Activated CD4-positive, alpha-beta T cell treated with anti-CD3 and anti-CD28 coated beads, Interleukin-2, amount 50 U/mL, for 24 hours (primary cell): ENCODE data around the gene RIPK1.
"Not testable (repeated sequence)": the region's sequence is repeated elsewhere in the genome, so short reads cannot be mapped to it uniquely, and the experiment has no call there.

ENCODE experiments used
- DNase-seq, 2 donors: peaks; one replicate each; pipeline ENCODE4 v3.0.0-alpha.2; 2020; ENCODE audit warnings: low read depth in 1 of 2, low spot score in 1 of 2

The RIPK1 gene

DNA sequence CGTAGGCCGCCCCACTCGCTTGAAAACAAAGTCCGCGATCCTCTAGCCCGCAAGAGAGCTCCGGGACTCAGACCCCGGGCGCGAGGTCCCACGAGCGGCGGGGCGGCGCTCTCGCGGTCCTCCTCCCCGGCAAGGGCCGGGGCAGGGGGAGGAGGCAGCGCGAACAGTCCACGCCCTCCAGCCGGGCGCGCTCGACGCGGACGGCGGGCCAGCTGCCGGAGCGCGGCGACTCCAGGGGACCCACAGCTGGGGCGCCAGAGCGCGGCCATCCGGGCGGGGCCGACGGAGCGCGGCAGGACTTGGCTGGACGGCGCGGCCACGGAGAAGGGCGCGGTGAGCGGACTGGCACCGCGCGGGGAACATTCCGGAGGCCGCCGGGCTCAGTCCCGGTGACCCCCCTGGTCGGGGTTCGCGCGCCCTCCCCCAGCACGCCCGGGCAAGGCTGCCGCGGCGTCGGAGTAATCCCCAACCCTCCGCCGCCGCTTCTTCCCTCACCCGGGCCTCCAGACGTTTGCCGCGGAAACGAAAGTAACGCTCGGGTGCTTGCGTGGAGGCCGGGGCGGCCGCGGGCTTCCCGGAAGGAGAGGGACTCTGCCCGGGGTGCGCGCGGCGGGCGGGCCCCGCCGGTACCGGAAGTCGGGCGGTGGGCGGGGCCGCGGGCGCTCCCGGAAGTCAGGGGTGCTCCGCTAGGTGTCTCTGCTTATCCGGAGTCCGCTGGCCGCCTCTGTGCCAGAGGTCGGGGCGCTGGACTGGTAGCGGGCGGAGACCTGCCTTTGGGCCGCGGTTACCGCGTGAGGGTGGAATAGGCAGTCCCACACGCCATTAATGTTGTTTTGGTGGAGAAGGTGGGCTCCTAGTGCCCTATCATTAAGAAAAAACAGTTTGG lies at the start of gene RIPK1:
TSS of gene RIPK1 (plus strand) at position 166 of the 886 bp plus-strand sequence. CDS start 8,330 bp downstream, outside the sequence.
- peak; percentile 92 to 93 for DNase-seq

DNA sequence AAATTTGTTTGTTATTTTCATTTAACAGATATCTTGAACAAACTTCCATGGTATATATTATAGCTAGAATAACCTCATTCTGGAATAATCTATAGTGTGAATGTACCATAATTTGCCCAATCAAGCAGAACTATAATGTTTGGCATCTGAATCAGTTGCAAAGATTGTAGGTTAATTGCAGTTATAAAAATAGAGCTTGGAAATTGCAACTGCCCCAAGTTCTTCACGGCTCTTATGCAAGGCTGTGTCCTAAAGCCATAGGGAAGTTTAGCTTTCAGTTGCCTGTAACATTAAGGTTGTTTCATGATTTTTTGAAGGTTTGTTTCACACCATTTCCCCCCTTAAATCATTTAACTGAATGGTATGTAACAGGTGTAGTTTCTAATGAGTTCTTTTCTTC lies 49.2 kb upstream of the RIPK1 start:
- DNase-seq, result no peak

DNA sequence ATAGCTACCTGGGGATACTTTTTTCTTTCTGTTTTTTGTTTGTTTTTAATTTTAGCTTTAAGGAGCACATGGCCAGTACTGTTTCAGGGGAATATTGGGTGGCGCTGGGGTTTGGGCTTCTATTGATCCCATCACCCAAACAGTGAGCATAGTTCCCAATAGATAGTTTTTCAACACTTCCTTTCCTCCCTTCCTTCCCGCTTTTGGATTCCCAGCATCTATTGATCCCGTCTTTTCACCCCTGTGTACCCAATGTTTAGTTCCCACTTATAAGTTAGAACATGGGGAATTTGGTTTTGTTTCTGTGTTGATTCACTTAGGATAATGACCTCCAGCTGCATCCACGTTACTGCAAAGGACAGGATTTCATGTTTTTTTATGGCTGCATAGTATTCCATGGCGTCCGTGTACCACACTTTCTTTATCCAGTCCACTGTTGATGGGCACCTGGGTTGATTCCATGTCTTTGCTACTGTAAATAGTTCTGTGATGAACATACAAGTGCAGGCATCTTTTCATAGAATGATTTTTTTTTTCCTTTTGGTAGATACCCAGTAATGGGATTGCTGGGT lies 48.5 kb upstream of the RIPK1 start:
- no peak for DNase-seq

DNA sequence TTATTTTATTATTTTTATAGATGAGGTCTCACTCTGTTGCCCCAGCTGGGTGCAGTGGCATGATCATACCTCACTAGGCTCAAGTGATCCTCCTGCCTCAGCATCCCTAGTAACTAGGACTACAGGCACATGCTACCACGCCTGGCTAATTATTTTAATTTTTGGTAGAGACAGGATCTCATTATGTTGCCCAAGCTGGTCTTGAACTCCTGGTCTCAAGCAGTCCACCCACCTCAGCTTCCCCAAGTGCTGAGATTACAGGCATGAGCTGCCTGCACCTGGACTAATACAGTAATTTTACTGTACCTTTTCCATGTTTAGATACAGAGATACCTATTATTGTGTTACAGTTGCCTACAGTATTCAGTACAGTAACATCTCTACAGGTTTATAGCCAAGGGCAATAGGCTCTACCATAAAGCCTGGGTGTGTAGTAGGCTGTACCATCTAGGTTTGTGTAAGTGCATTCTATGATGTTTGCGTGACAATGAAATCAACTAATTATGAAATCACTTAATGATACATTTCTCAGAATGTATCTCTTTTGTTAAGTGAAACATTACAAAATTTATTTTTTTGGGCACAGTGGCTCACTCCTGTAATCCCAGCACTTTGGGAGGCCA lies 47.2 kb upstream of the RIPK1 start:
- DNase-seq, result not testable (repeated sequence)

DNA sequence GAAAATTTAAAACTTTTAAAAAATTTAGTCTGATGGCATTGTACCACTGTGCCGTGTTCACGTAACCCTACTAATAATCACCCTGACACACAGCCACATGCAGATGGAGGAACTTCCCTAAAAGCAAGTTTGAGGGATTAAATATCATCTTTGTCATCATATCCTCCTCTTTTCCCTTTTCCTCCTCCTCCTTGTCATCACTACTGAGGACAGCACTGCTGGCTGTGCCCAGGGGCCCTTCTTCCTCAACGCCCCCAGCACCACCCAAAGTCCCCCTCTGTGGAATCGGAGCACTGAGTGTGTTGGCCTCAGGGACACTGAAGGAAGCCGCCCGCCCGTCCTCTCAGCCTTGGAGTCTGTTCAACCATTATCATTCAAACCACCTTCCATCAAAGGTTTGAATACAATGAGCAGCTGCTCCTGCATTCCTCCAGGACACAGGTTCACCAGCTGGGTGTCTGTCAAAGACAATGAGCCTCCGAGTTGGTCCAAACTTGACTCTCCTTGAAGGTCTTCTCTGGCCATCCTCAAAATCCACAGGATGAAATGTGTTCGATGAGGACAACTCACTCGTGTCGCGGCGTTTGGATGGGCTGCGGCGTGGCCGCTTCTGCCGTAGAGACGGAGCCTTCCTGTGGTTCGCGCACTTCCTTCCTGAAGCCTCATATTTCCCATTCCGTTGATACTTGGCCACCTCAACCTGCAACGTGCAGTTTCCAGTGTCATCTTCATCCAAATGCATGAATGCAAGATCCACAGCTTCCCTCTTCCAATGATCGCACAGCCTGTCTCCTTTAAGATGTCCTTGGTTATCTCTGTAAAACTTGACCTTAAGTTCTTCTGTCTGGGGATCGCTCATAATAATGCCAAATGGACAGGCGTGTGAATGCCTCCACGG lies 45.3 kb upstream of the RIPK1 start:
- no peak for DNase-seq

DNA sequence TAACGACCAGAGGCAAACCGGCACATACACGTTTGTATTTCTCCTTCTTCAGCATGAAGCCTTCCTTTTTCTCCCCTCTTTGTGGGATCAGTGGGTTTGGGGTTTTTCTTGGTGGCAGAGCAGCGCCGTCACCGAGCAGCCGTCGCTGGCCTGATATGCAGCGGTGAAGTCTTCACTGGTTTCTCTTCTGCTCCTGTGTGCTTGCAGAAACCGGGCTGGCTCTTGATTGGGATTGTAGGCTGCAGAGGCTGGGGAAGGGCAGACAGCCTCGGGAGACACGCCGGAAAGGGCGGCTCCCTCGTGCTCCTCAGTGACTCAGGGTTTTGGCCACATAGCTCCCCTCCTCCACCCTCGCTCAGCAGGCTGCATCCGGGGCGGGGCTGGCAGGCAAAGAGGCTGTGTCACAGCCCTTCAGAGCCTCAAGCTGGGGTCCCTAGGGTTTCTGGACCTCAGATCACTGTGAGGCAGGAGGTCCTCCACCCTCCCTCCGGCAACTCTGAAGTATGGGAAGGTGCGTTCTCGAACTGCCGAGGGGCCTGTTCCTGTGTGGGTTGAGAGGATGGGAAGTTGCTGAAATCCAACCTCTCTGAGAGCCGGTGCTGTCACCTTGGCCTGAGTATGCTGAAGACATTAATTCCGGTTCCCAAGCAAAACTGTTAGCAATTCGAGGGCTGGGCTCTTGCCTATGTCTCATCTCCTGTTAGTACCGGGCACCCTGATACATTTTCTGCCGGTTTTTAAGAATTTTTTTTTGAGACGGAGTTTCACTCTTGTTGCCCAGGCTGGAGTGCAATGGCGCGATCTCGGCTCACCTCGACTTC lies 44.4 kb upstream of the RIPK1 start:
- peak; percentile 75 to 90 for DNase-seq

DNA sequence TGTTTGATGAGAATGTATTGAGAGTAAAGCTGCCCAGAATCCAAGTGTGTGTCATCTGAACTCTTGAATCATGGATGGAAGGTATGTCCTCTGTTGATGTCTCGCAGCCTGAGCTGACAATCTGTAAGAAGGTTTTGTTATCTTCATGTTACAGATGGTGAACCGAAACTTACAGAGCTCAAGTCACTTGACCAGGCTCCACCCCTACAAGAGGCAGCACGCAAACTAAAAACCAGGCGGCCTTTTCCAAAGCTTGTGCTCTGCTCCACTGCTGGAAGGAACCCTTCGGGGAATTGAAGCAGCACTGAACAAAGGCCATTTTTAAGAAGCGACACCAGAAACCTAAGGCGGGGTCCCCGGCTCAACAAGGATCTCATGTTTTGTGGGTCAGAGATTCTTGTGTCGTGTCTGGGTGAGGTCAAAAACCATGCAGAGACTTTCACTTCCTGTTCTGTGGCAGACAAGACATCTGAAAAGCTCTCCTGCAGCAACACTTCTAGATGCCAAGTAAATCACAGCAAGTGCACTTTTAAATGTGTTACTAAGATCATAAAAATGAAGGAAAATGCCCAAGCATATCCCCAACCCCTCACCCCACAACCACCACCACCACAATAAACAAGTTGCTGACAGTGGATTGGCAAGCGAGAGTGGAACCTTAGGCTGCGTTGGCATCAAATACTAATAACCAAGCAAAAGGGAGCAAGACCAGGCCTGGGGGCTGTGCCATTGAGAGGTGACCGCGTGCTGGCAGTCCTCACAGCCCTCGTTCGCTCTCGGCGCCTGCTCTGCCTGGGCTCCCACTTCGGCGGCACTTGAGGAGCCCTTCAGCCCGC lies 41.3 kb upstream of the RIPK1 start:
- DNase-seq, result no peak

DNA sequence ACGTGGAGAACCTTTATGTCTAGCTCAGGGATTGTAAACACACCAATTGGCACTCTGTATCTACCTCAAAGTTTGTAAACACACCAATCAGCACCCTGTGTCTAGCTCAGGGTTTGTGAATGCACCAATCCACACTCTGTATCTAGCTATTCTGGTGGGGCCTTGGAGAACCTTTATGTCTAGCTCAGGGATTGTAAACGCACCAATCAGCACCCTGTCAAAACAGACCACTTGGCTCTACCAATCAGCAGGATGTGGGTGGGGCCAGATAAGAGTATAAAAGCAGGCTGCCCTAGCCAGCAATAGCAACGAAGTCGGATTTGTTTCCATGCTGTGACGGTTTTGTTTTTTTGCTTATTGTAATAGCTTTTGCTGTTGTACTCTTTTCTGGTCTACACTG lies 40.1 kb upstream of the RIPK1 start:
- not testable (repeated sequence) for DNase-seq

DNA sequence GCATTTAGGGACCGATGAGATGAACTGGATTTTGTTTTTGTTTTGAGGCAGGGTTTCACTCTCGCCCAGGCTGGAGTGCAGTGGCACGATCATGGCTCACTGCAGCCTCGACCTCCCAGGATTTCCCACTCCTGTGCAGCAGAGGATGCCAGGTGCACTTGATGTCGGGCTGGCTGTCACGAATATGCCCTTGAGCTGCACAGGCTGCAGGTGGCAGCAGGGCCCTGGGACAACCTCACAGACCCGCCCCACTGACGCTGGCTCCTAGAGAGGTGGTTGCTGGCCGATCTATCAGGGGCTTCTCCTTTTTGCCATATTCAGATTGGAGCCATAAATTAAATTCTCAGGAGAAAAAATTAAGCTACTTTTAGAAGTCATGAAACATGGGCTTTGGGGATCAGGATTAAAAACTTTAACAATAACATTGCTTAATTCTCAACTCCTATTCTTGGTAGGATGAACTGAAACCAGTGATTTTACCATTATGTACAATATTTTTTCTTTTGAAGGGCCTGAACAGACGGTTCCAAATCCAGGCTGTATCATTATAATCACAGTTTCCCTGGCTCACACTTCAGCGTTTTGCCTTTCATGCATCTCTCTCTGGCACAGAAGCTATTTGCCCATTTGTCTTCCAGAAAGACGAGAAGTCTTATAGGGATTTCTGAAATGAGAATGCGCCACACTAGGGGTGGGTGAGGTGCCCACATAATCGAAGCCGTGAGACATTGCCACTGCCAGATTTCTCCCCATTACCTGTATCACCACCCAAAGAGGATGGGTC lies 36.2 kb upstream of the RIPK1 start:
- no peak for DNase-seq

DNA sequence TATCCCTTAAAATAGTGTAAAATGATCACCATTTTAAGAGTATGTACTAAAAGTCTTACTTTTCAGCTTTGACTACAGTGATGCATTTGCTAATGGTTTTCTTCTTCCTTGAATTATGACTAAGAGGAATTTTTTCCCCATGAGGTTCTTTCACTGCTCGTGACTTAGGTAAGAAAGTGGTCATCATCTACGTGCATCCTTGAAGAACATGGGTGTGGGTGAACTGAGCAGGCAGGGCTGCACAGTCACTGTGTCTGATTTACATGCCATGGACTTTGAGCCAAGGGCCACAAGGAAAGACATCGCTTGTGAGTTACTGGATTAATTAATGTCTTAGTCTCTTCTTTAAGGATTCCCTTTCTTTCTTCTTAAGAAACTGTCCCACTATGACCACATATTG lies 35.3 kb upstream of the RIPK1 start:
- no peak for DNase-seq

DNA sequence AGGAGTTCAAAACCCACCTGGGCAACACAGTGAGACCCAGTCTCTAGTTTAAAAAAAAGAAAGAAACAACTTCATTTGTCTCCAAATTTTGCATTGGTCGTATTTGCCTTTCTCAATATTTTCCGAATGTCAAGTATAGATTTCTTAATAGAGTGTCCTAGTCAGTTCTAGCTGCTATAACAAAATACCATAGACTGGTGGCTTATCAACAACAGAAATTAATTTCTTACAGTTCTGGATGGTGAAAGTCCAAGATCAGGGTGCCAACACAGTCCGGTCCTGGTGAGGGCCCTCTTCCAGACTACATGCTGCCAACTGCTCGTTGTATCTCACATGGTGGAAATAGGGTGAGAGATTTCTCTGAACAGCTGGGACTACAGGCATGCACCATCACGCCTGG lies 34.6 kb upstream of the RIPK1 start:
- no peak for DNase-seq

DNA sequence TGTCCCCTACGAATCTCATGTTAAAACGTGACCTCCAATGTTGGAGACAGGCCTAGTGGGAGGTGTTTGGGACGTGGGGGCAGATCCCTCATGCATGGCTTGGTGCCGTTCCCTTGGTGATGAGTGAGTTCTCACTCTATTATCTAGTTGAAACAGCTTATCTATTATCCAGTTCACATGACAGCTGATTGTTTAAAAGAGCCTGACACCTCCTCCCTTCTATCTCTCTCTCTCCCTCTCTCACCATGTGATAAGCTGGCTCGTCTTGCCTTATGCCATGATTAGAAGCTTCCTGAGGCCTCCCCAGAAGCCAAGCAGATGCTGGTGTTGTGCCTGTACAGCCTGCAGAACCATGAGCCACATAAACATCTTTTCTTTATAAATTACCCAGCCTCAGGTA lies 32.9 kb upstream of the RIPK1 start:
- DNase-seq, result no peak

DNA sequence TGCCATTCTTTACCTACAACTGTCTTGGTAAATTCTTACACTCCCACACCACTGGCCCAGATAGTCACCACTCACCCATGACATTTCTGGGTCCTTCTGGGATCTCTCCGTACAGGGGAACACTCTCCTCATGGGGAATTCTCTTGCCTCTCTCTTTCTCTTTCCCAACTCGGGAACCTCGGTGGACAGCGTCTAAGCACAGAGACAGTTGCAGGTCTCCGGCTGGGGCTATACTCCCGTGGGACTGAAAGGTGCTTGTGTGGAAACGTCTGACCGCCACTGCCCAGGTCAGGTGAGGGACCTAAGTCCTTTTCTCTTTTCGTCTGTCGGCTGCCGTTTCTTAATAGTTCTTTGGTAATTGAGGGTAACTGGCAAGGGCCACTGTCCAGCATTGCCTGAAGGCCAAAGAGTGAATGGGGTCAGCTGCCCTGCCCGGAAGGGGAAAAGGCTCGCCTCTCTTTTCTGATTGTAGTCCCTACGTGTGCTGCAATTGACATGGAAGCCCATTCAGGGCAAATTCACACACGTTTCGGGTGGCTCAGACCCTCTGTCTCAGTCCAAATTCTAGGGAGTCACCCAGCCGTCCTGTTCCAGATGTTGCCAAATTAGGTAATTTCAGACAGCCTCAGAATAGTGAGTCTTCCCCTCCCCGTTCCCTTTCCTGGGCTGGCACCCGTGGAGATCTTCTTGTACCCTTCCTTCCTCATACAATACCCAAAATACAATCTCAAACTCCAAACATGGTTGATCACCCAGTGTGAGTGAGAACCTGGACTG lies 31.2 kb upstream of the RIPK1 start:
- DNase-seq, result no peak

DNA sequence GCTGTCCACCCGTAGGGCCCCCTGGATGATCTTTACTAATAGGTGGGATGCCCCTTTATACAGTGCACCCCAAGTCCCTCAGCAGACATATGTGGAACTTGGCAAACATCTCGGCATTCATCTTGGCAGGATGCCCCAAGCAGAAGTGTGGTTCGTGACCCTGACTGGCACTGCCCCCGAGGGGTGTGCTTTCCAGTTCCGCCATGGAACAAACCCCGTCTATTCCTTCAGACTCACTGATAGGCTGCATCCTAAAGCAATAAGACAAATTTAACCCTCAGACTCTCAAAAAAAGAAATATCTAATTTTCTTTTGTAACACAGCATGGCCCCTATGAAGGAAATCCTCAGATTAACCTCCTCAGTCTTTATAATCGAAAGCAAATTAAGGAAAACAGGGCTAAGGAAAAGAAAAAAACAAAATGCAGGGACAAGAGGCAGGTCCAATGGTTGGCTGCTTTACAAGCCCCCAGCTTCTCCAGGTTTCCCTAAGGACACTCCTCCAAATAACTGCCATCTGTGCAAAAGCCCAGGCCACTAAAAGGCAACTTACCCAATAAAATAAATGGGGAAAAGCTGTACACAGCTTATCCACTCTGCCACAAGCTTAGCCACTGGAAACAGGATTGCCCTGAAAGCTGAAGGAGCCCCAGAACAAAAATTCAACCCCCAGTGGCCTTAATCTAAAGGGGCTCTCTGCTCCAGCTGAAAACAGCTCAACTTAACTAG lies 30.5 kb upstream of the RIPK1 start:
- DNase-seq, result no peak

DNA sequence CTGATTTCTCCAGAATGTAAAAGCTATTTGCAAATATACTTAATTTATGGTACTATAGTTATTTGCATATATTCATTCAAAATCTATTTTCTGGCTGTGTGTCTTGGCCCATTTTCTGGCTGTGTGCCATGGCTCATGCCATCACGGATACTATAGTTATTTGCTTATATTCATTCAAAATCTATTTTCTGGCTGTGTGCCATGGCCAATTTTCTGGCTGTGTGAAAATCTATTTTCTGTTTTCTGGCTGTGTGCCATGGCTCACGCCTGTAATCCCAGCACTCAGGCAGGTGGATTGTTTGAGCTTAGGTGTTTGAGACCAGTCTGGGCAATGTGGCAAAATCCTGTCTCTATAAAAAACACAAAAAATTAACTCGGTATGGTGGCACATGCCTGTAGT lies 28.9 kb upstream of the RIPK1 start:
- DNase-seq, result no peak

DNA sequence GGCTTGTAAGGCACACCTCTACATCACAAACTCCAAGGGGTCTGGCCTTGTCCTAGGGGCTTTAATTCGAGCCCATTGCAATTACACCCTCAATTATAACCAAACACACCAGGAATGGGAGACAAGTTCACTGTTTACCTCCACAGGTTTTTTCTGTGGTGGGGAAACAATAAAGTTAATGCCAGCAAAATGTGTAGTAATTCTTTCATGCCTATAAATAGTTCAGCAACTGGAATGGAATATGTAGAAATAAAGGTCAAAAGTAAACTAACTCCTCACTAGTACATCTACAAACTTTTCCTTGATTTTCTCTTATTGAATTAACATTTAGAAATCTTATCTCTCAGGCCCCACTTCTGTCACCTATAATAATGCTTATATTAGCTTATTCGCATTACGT lies 27.1 kb upstream of the RIPK1 start:
- no peak for DNase-seq

DNA sequence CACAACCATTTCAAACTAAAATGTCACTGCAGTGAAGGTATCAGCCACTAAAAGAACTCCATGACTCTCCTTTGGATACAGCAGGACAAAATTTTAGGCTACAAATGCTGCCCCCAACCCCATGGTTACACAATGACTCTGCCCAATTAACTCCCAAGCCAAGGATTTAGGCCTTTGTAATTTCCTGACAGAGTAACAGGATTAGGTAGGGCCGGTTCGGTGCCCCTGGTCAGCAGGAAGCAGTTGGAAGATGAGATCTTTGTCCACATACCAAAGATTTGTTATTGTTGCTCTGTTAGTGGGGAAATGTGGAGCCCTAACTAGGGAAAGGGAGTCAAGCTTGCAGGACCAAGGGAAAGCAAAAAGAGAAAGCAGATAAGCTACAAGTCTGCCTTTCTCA lies 26.7 kb upstream of the RIPK1 start:
- DNase-seq, result no peak
